Inflammatory macrophage treated with lipopolysaccharide for 4 hours (primary cell): ENCODE measurements around the gene PRAMEF17.
"Not testable (repeated sequence)": the region's sequence is repeated elsewhere in the genome, so short reads cannot be mapped to it uniquely, and the experiment has no call there.

ENCODE experiments used
- DNase-seq: peaks from one replicate; pipeline ENCODE4 v3.0.0-alpha.2; 2020

Gene PRAMEF17

DNA sequence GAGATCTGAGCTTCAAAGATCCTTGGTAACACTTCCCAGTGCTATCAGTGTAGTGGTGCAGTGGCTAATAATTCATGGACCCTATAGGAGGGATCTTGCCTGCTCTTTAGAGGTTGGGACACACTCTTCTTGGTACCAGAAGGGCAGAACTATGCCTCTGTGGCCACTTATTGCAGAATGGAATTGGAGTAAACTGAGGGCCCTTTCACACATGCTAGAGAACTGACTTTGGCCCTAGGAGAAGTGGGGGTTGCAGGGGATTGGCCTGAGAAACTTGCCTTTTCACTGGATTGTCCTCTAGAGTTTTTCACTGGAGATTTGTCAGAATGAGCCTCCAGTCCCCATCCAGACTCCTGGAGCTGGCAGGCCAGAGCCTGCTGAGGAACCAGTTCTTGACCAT lies at the start of gene PRAMEF17:
Gene PRAMEF17 (plus strand): TSS at position 301 of the 400 bp plus-strand sequence. CDS start 26 bp downstream, at position 327.
- DNase-seq, result not testable (repeated sequence)

DNA sequence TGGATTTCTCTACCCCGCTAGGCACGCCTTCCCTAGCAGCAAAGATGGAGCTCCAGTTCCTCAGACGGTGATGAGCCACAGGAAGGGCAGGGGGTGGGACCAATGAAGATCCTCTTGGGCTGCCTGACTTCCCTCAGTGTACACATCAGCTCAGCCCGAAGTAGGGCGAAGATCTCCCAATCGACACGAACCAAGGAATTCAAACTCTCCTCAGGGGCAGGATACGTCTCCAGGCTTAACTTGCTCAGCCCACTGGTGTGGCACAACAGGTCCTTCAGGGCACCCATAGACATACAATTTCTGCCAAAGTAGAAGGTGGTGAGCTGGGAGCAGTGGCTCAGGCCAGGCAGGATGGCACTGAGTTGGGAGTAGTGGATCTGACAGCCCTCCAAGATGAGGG lies 46.9 kb upstream of the PRAMEF17 start:
- not testable (repeated sequence) for DNase-seq

- not testable (repeated sequence) for DNase-seq
These were observed 42.4 kb upstream of the PRAMEF17 start, which contains the start of gene PRAMEF14 for GRCh38 chr1:13347034-13347433. PRAMEF14 (minus strand) TSS chr1:13347134; CDS start chr1:13345314, 1,820 bp downstream.

GRCh38 chr1:13353476-13353875 lies 36.0 kb upstream of the PRAMEF17 start:
- DNase-seq, result not testable (repeated sequence)

DNA sequence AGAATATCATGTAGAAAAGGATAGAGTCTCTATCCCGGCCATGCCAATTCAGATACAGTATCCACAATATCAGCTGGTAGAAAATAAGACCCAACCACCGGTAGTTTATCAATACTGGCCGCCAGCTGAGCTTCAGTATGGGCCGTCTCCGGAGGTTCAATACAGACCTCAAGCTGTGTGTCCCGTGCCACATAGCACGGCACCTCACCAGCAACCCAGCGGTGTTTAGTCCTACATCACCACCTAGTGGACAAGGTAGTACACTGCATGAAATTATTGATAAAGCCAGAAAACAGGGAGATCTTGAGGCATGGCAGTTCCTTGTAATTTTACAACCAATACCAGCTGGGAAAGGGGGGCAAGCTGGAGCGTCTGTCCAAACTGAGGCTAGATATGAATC lies 35.0 kb upstream of the PRAMEF17 start:
- not testable (repeated sequence) for DNase-seq

DNA sequence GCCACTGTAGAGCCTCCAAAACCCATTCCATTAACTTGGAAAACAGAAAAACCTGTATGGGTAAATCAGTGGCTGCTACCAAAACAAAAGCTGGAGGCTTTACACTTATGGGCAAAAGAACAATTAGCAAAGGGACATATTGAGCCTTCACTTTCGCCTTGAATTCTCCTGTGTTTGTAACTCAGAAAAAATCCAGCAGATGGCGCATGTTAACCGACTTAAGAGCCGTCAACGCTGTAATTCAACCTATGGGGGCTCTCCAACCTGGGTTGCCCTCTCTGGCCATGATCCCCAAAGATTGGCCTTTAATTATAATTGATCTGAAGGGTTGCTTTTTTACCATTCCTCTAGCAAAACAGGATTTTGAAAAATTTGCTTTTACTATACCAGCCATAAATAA lies 32.7 kb upstream of the PRAMEF17 start:
- DNase-seq, result peak; percentile 47

DNA sequence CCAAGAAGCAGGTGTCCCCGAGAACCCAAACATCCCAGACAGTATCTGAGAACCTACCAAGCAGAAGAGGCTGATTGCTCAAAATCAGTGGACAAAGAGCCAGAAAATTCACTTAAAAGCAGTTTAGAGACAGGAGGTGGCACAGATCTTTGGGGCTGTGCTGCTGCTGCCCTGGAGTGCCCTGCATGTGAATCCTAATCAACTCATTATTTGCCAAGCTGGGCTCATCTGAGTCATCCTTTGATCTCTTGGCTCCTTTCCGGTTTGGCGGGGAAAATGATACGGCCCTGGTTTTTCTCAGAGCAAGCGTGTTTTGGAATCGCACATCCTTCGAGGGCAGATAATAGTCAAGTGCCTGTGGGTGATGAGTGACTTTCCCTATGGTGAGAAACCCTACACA lies 27.1 kb upstream of the PRAMEF17 start:
- DNase-seq, result not testable (repeated sequence)

GRCh38 chr1:13364928-13365327 lies 24.5 kb upstream of the PRAMEF17 start:
- not testable (repeated sequence) for DNase-seq

DNA sequence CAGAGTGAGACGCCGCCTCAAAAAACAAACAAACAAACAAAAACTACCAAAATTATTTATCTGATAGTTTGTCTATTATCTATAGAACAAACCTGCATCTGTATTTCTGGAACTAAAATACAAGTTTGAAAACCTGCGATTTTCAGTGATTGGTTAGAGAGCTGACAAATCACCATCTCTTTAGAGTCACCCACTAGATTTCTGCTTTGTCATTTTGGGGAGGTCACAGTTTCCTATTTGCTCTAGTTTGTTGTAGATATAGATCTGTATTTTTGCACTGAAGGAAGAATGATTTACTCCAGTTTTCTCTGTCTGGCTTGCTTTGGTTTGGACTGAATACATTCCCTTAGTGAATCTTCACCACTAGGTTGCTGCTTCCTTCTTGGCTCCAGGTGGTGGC lies 22.9 kb upstream of the PRAMEF17 start:
- DNase-seq, result not testable (repeated sequence)

DNA sequence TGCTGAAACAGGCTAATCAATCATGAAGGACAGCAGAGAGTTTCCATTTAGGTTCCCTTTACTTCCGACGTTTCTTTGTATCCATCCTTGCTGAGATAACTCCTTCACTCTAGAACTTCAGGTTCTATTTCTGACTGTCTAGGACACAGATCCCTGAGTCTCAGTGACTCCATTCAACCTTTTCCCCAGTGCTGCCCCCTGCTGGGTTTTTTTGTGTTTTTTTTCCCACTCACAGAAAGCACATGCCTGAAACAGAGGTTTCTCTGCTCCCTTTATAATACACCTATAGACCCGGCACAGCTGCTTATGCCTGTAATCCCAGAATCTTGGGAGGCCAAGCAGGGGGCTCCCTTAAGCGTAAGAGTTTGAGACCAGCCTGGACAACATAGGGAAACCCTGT lies 20.9 kb upstream of the PRAMEF17 start:
- DNase-seq, result peak; percentile 16

- DNase-seq, result not testable (repeated sequence)
These were observed 10.4 kb upstream of the PRAMEF17 start for GRCh38 chr1:13378983-13379382.

GRCh38 chr1:13380380-13380779 lies 9.1 kb upstream of the PRAMEF17 start:
- DNase-seq, result not testable (repeated sequence)

DNA sequence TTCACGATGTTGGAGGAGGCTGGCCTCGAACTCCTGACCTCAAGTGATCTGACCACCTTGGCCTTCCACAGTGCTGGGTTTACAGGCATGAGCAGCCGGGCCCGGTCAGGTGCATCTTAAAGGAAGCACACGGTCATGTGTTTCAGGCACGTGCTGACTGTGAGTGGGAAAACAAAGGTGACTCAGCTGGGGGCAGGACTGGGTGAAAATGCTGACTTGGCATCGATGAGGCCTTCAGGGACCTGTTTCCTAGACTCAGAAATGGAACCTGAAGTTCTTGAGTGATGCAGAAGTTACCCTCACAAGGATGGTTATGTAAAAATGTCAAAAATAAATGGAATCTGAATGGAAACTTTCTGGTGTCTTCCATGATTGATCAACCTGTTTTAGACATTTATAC lies 3.6 kb downstream of the PRAMEF17 start:
- DNase-seq, result not testable (repeated sequence)

DNA sequence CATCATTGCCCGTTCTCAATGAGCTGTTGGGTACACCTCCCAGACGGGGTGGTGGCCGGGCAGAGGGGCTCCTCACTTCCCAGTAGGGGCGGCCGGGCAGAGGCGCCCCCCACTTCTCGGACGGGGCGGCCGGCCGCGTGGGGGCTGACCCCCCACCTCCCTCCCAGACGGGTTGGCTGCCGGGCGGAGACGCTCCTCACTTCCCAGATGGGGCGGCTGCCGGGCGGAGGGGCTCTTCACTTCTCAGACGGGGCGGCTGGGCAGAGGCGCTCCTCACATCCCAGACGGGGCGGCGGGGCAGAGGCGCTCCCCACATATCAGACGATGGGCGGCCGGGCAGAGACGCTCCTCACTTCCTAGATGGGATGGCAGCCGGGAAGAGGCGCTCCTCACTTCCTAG lies 5.3 kb downstream of the PRAMEF17 start:
- DNase-seq, result not testable (repeated sequence)

- DNase-seq, result not testable (repeated sequence)
These were observed 5.9 kb downstream of the PRAMEF17 start for GRCh38 chr1:13395311-13395710.

DNA sequence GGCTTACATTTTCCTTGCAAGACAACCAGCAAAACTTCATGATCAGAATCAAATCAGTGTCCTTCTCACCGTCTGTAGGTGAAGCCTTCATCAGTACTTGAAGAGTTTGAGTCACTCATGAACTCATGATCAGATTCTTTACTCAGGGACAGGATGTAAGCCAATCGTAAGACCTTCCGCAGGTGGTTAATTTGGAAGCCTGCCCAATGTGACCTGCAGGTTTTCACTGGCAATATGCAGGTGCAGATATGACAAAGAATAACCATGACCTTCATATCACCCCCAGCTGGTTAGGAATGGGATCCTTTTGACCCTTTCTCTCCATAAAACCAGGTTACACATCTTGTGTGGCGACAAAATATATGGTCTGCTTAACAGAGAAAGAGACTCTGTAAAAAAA lies 18.4 kb downstream of the PRAMEF17 start:
- DNase-seq, result no peak

DNA sequence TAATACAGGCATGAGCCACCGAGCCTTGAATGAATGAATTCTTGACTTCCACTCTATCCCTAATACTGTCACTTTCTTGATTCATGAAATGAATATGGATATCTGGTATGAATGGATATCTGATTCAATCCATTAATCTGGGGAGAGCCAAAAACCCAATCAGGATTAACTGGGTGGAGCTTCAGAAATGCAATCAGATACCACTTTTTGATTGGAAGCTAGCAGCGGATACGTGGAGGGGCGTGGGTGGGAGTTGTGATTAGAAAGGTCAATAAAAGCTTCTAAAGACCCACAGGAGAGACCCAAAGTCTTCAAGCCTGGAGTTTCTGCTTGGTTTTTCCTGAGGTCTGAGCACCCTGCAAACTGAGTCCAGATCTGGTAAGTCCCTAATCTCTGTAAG lies 20.7 kb downstream of the PRAMEF17 start, which contains the start of gene PRAMEF20:
Gene PRAMEF20 (plus strand): TSS at position 301 of the 400 bp plus-strand sequence. CDS start 5,905 bp downstream, outside the sequence.
- not testable (repeated sequence) for DNase-seq

DNA sequence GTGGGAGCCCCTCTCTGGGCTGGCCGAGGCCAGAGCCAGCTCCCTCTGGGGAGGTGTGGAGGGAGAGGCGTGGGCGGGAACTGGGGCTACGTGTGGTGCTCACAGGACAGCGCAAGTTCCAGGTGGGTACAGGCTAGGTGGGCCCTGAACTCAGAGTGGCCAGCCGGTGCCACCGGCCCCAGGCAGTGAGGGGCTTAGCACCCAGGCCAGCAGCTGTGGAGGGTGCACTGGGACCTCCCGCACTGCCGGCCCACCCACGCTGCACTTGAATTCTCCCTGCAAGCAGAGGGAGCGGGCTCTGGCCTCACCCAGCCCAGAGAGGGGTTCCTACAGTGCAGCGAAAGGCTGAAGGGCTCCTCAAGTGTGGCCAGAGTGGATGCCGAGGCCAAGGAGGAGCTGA lies 41.1 kb downstream of the PRAMEF17 start:
- DNase-seq, result no peak

- DNase-seq, result no peak
These were observed 42.8 kb downstream of the PRAMEF17 start for GRCh38 chr1:13432251-13432650.

GRCh38 chr1:13433694-13434358 lies 44.4 kb downstream of the PRAMEF17 start:
- DNase-seq, result not testable (repeated sequence)

DNA sequence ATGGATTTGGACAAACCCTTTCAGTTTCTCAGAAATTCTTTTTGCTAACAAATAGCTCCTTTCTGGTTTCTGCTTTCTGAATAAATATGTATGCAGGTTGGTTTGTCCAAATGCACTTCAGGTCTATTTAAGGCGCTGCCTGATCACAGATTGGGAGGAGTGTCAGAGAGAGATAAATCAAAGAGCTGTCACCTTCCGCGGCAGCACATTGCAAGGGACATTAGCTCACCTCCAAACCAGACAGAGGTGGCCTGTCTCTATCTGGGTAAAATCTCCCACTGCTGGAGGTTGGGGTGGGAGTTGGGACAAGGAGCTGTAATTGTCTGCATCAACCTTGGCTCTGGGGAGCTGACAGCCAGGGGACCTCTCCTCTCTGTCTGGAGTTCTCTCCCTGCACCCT lies 46.0 kb downstream of the PRAMEF17 start:
- no peak for DNase-seq

DNA sequence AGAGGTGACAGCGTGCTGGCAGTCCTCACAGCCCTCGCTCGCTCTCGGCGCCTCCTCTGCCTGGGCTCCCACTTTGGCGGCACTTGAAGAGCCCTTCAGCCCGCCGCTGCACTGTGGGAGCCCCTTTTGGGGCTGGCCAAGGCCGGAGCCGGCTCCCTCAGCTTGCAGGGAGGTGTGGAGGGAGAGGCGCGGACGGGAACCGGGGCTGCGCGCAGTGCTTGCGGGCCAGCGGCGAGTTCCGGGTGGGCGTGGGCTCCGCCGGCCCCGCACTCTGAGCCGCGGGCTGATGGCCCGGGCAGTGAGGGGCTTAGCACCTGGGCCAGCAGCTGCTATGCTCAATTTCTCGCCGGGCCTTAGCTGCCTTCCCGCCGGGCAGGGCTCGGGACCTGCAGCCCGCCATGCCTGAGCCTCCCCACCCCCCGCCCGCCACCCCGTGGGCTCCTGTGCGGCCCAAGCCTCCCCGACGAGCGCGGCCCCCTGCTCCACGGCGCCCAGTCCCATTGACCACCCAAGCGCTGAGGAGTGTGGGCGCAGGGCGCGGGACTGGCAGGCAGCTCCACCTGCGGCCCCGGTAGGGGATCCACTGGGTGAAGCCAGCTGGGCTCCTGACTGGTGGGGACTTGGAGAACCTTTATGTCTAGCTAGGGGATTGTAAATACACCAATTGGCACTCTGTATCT lies 49.8 kb downstream of the PRAMEF17 start:
- not testable (repeated sequence) for DNase-seq
